Neural cell (in vitro differentiated cells): Measurements from ENCODE around the gene FBXO42. TPM values are rescaled to one million over a fixed set of nuclear protein-coding genes. Genes with fewer than 3 reads are reported as not detected.

Source experiments
- H2AFZ ChIP-seq: fragments of 200-600, 300-800 bp; sonication (generic), shearing (Covaris generic); 2 replicates; pipeline ENCODE4 v1.6.0; 2014; ENCODE audit warnings: low read depth, mild to moderate bottlenecking, antibody characterized with exemption, low read length, moderate library complexity
- H3F3A ChIP-seq: fragments of 200-600 bp; shearing (Covaris generic); 2 replicates; pipeline ENCODE4 v1.6.1; 2016; ENCODE audit warnings: mild to moderate bottlenecking, moderate library complexity, mixed read lengths, antibody characterized with exemption, low read length; ENCODE audit not compliant: insufficient read depth, poor library complexity, severe bottlenecking
- H3K27ac ChIP-seq: fragments of 200-600, 300-800 bp; sonication (generic), shearing (Covaris generic); 2 replicates; pipeline ENCODE4 v1.5.1; 2014; ENCODE audit warnings: mild to moderate bottlenecking, low read length, moderate library complexity
- H3K27me3 ChIP-seq: fragments of 300-800, 200-600 bp; sonication (generic), shearing (Covaris generic); 2 replicates; pipeline ENCODE4 v1.6.0; 2014; ENCODE audit warnings: mild to moderate bottlenecking, low read depth, low read length, moderate library complexity; ENCODE audit not compliant: insufficient read depth
- H3K36me3 ChIP-seq: fragments of 300-800, 200-600 bp; sonication (generic), shearing (Covaris generic); 2 replicates; pipeline ENCODE4 v1.5.1; 2014; ENCODE audit warnings: mild to moderate bottlenecking, antibody characterized with exemption, low read length, moderate library complexity; ENCODE audit not compliant: insufficient read depth
- H3K4me2 ChIP-seq: fragments of 300-800, 200-600 bp; sonication (generic), shearing (Covaris generic); 2 replicates; pipeline ENCODE4 v1.6.0; 2014; ENCODE audit warnings: mild to moderate bottlenecking, low read length
- H3K4me3 ChIP-seq: fragments of 300-800, 200-600 bp; sonication (generic), shearing (Covaris generic); 2 replicates; pipeline ENCODE4 v1.5.1; 2014; ENCODE audit warnings: mild to moderate bottlenecking, low read length, moderate library complexity
- H3K79me2 ChIP-seq: fragments of 200-600 bp; shearing (Covaris generic); replicated peaks from 2 replicates; pipeline ENCODE4 v1.6.0; 2014; ENCODE audit warnings: mild to moderate bottlenecking, low read length, moderate library complexity; ENCODE audit not compliant: insufficient read depth
- H3K9ac ChIP-seq: fragments of 300-800, 200-600 bp; sonication (generic), shearing (Covaris generic); 2 replicates; pipeline ENCODE4 v1.6.1; 2016; ENCODE audit warnings: mild to moderate bottlenecking, low read length, mixed read lengths
- H3K9me2 ChIP-seq: fragments of 200-600 bp; shearing (Covaris generic); 2 replicates; pipeline ENCODE4 v1.6.1; 2016; ENCODE audit warnings: mild to moderate bottlenecking, low read length, mixed read lengths; ENCODE audit not compliant: insufficient read depth
- H3K9me3 ChIP-seq: fragments of 200-600, 300-800 bp; sonication (generic), shearing (Covaris generic); 2 replicates; pipeline ENCODE4 v1.6.1; 2016; ENCODE audit warnings: mild to moderate bottlenecking, mixed run types, low read length, moderate library complexity, mixed read lengths
- H4K20me1 ChIP-seq: fragments of 200-600 bp; shearing (Covaris generic); 2 replicates; pipeline ENCODE4 v1.6.1; 2016; ENCODE audit warnings: mild to moderate bottlenecking, mixed run types; ENCODE audit not compliant: insufficient read depth
- CTCF ChIP-seq: fragments of 450-650 bp; IDR thresholded peaks from 2 replicates; pipeline ENCODE4 v1.5.1; 2014; ENCODE audit warnings: antibody characterized with exemption, mild to moderate bottlenecking, moderate library complexity; ENCODE audit not compliant: poor library complexity, severe bottlenecking
- EP300 ChIP-seq: fragments of 450-650 bp; conservative IDR thresholded peaks from 2 replicates; pipeline ENCODE4 v1.6.1; 2014; ENCODE audit warnings: antibody characterized with exemption, mild to moderate bottlenecking, moderate library complexity; ENCODE audit not compliant: poor library complexity, severe bottlenecking
- EZH2 ChIP-seq: fragments of 200-600, 300-800 bp; shearing (Covaris generic), sonication (generic); IDR thresholded peaks from 2 replicates; pipeline ENCODE4 v1.6.1; 2014; ENCODE audit warnings: antibody characterized with exemption, low read length, borderline replicate concordance, mild to moderate bottlenecking; ENCODE audit not compliant: insufficient read depth, poor library complexity, severe bottlenecking
- MXI1 ChIP-seq: fragments of 450-650 bp; conservative IDR thresholded peaks from 2 replicates; pipeline ENCODE4 v1.6.1; 2014; ENCODE audit warnings: antibody characterized with exemption, mild to moderate bottlenecking; ENCODE audit not compliant: poor library complexity, severe bottlenecking
- POLR2AphosphoS5 ChIP-seq: IDR thresholded peaks from 2 replicates; pipeline ENCODE4 v1.6.1; 2012
- RAD21 ChIP-seq: fragments of 450-650 bp; conservative IDR thresholded peaks from 2 replicates; pipeline ENCODE4 v1.6.1; 2014; ENCODE audit warnings: antibody characterized with exemption, mild to moderate bottlenecking, moderate library complexity
- REST ChIP-seq: IDR thresholded peaks from 2 replicates; pipeline ENCODE4 v1.6.1; 2012; ENCODE audit warnings: borderline replicate concordance
- SMC3 ChIP-seq: fragments of 450-650 bp; conservative IDR thresholded peaks from 2 replicates; pipeline ENCODE4 v1.6.1; 2014; ENCODE audit warnings: antibody characterized with exemption, mild to moderate bottlenecking, moderate library complexity; ENCODE audit not compliant: poor library complexity
- TAF1 ChIP-seq: IDR thresholded peaks from 2 replicates; pipeline ENCODE4 v1.6.1; 2012; ENCODE audit warnings: low read depth
- polyA plus RNA-seq: library from polyadenylated mRNA; depleted of rRNA; stranded (reverse); fragments of >200 nt; gene quantifications from 2 replicates; pipeline ENCODE4 v1.2.3, GENCODE V29; 2014

FBXO42 gene
- polyA plus RNA-seq, 1 donor from 2014 or later, result 30.1 TPM

- no peaks in the 10 kb centered on the region for H3K9me3 ChIP-seq
- no peak within 1 kb of the TSS for H3K4me3 ChIP-seq
- H3K27me3 ChIP-seq, result peaks cover 18% of the 10 kb centered on the region
- H4K20me1 ChIP-seq, result no peaks in the 10 kb centered on the region
- no peak within 1 kb of the TSS for H3K27ac ChIP-seq
- H3K36me3 ChIP-seq, result no peaks in the 10 kb centered on the region
- TF ChIP-seq EZH2 (no peak), RAD21 (no peak), CTCF (no peak), POLR2AphosphoS5 (no peak), REST (no peak), SMC3 (no peak), MXI1 (no peak), EP300 (no peak), TAF1 (no peak)
- no peak within 1 kb of the TSS for H3K9ac ChIP-seq
- H3F3A ChIP-seq, result no peaks in the 10 kb centered on the region
- H3K9me2 ChIP-seq, result no peaks in the 10 kb centered on the region
- H3K4me2 ChIP-seq, result no peak within 1 kb of the TSS
- no peaks in the 10 kb centered on the region for H3K79me2 ChIP-seq
- no peak within 1 kb of the TSS for H2AFZ ChIP-seq
These were observed 139.9 kb downstream of the FBXO42 start, which contains the start of gene ARHGEF19 for GRCh38 chr1:16212251-16212961. Gene ARHGEF19 (minus strand): TSS chr1:16212652. CDS start chr1:16209054, 3,598 bp downstream.

- H3K27me3 ChIP-seq, result peaks cover 12% of the 10 kb centered on the region
- no peaks in the 10 kb centered on the region for H3K79me2 ChIP-seq
- no peaks in the 10 kb centered on the region for H3K9me3 ChIP-seq
- H3K9me2 ChIP-seq, result no peaks in the 10 kb centered on the region
- H3K27ac ChIP-seq, result no peak overlapping the region
- H3K4me3 ChIP-seq, result no peak overlapping the region
- H3K36me3 ChIP-seq, result no peaks in the 10 kb centered on the region
- no peaks in the 10 kb centered on the region for H4K20me1 ChIP-seq
- no peak for TF ChIP-seq CTCF
- TF ChIP-seq POLR2AphosphoS5, result no peak
- TF ChIP-seq SMC3, result no peak
- TF ChIP-seq RAD21, result no peak
- no peak for TF ChIP-seq TAF1
- TF ChIP-seq MXI1, result no peak
- no peak for TF ChIP-seq EP300
- TF ChIP-seq REST, result no peak
- no peak for TF ChIP-seq EZH2
- H3F3A ChIP-seq, result no peaks in the 10 kb centered on the region
- H3K9ac ChIP-seq, result no peak overlapping the region
- no peak overlapping the region for H2AFZ ChIP-seq
- H3K4me2 ChIP-seq, result no peak overlapping the region
These were observed 140.5 kb downstream of the FBXO42 start for GRCh38 chr1:16211824-16212223.
